ENCODE measurements around the gene DOCK1.

GRCh38 chr10:127151981-127152699 is 246.9 kb downstream of the DOCK1 start:
- TF ChIP-seq POLR2A (IDR thresholded peaks at IDR 0.05) (no peak), CTCF (IDR thresholded peaks at IDR 0.05) (no peak)
